NT2/D1 (cell line): ENCODE measurements around the gene TUBA8.
"Not testable (repeated sequence)": the region's sequence is repeated elsewhere in the genome, so short reads cannot be mapped to it uniquely, and the experiment has no call there.

ENCODE experiments used
- DNase-seq: peaks from one replicate; pipeline ENCODE4 v3.0.0-alpha.2; 2011; ENCODE audit warnings: low read depth, low spot score
- H3K27me3 ChIP-seq: 2 replicates; pipeline ENCODE4 v1.6.0; 2011; ENCODE audit warnings: mild to moderate bottlenecking; ENCODE audit not compliant: insufficient read length, insufficient read depth
- H3K36me3 ChIP-seq: 2 replicates; pipeline ENCODE4 v1.6.1; 2011; ENCODE audit warnings: mild to moderate bottlenecking, low read length, mixed read lengths; ENCODE audit not compliant: insufficient read depth, insufficient read length
- H3K4me1 ChIP-seq: 2 replicates; pipeline ENCODE4 v1.5.1; 2011; ENCODE audit not compliant: insufficient read depth, insufficient read length
- H3K4me3 ChIP-seq: 2 replicates; pipeline ENCODE4 v1.5.1; 2011; ENCODE audit warnings: low read depth; ENCODE audit not compliant: insufficient read length
- H3K9ac ChIP-seq: 2 replicates; pipeline ENCODE4 v1.6.0; 2011; ENCODE audit warnings: low read depth; ENCODE audit not compliant: insufficient read length
- H3K9me3 ChIP-seq: 2 replicates; pipeline ENCODE4 v1.5.1; 2011; ENCODE audit warnings: mild to moderate bottlenecking, low read length; ENCODE audit not compliant: insufficient read depth
- SUZ12 ChIP-seq: IDR thresholded peaks from 2 replicates; pipeline ENCODE4 v1.6.1; 2011; ENCODE audit not compliant: insufficient read length, insufficient read depth; ENCODE audit errors: extremely low read depth
- YY1 ChIP-seq: IDR thresholded peaks from 2 replicates; pipeline ENCODE4 v1.6.1; 2011; ENCODE audit not compliant: insufficient read length, insufficient read depth
- ZNF274 ChIP-seq: IDR thresholded peaks from 2 replicates; pipeline ENCODE4 v1.6.1; 2011; ENCODE audit warnings: mild to moderate bottlenecking, low read depth, low read length

The TUBA8 gene

DNA sequence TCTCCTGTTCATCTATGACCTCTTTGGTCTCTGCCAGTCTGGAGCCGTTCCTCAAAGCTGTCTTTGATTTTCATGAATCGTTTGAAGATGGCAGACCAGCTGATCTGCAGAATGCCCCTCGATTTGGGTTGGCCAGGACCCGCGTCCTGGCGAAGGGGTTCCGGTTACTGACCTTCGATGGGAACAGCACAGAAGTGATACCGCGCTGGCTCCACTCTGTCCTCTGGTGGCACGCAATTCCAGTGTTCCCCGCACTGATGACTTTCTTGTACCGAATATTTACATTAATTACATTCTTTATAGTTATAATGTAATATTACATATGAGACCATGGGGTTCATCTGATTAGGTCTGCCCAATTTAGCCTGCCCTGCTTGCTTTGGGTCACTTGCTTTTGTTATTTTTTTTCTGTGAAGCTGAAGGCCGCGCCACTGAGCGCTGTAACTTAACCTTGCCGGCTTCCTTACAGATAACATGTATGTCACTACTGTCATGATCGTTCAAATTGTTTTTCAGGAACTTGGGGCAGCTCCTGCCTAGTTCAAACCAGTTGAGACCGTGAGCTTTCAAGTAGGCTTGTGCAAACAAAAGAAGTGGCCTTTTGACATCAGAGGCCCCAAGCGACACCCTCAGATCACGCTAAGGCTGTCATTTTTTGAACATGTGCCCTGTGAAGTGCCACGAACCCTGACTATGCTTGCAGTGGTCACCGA, 35.2 kb downstream of the TUBA8 start:
- H3K9me3 ChIP-seq: 0 out of 2 replicates have a peak, but pooled peaks cover under 1% of the 10 kb centered on the region

DNA sequence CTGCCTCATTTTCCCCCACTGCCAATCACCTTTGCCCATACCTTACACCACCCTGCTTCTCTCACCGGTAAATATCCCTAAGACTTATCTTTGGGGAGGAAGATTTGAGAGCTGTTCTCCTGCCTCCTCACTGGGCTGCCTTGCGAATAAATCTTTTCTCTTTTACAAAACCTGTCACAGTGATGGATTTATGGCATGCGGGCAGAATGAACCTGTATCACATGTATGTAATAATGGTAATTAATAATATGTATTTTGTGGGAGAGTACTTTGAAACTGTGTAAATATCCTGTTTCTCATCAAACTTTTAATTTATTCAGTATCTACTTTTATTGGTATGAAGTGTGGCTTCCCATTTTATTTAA, 35.8 kb downstream of the TUBA8 start:
- Histone ChIP-seq H3K36me3 (no peaks in the 10 kb centered on the region), H3K4me1 (no peaks in the 10 kb centered on the region), H3K9me3 (no peaks in the 10 kb centered on the region), H3K9ac (no peak overlapping the region), H3K27me3 (peaks cover 39% of the 10 kb centered on the region), H3K4me3 (no peak overlapping the region)
- no peak for DNase-seq
- TF ChIP-seq ZNF274 (no peak), YY1 (no peak), SUZ12 (no peak)

More for the DNA sequence above, 35.2 kb downstream of the TUBA8 start:
- no peak overlapping the region for H3K4me3 ChIP-seq
- no peaks in the 10 kb centered on the region for H3K4me1 ChIP-seq
- TF ChIP-seq YY1: no peak
- H3K27me3 ChIP-seq: peaks cover 33% of the 10 kb centered on the region
- DNase-seq: no peak
- H3K36me3 ChIP-seq: no peaks in the 10 kb centered on the region
- H3K9ac ChIP-seq: no peak overlapping the region

DNA sequence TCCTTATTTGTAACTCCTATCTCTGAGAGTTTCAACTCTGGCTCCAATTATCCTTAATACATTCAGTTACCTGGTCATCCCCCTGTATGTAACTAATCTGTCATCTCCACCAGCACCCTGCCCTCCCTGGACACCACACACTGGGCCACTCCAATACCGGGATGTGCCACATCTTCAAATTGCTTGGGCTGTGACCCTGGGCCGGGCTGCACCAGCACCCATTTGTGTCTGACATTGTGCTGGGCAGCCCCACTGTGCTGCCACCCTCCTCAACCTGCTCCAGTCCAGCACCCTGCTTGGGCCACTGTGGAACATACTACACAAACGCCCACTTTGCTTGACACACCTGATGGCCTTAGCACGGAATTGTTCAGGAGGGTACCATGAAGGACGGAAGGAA, 37.2 kb downstream of the TUBA8 start:
- TF ChIP-seq SUZ12: no peak
- no peak for TF ChIP-seq YY1
- TF ChIP-seq ZNF274: no peak
- Histone ChIP-seq H3K9me3 (no peaks in the 10 kb centered on the region), H3K27me3 (peaks cover 39% of the 10 kb centered on the region), H3K9ac (no peak overlapping the region), H3K36me3 (no peaks in the 10 kb centered on the region), H3K4me3 (no peak overlapping the region), H3K4me1 (no peaks in the 10 kb centered on the region)
- no peak for DNase-seq

DNA sequence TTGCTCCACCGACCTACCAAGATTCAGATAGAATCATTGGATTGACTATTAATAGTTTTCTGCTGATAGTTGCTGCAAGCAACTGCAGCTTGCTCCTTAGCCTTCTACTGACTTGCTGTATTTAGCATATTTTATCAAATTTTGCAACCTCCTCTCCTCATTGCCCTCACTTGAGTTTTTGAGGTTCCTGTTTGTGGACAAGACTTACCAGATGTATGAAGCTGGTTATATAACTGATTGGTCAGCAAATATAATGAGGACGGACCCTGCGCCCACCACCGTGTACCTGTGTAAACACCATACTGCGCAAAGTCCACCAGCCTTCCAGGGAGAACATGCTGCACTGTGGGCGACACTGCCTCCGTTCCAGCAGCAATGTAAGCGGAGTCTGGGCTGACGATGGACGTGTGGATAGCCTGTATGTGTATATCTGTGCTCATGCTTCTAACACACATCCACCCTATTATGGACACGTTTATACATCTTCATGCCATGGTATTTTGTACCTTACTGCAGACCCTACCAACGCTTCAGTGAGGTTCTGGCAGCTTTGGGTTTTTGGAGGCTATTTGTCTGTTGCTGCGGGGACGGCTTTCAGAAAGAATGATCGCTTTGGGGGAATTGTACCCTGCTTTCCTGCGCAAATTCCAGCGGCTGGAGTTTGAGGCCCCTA, 37.8 kb downstream of the TUBA8 start:
- Histone ChIP-seq H3K4me1 (no peaks in the 10 kb centered on the region), H3K4me3 (no peak overlapping the region), H3K9ac (no peak overlapping the region), H3K27me3 (peaks cover 39% of the 10 kb centered on the region), H3K36me3 (no peaks in the 10 kb centered on the region), H3K9me3 (no peaks in the 10 kb centered on the region)
- DNase-seq: no peak
- no peak for TF ChIP-seq SUZ12
- no peak for TF ChIP-seq ZNF274
- no peak for TF ChIP-seq YY1

DNA sequence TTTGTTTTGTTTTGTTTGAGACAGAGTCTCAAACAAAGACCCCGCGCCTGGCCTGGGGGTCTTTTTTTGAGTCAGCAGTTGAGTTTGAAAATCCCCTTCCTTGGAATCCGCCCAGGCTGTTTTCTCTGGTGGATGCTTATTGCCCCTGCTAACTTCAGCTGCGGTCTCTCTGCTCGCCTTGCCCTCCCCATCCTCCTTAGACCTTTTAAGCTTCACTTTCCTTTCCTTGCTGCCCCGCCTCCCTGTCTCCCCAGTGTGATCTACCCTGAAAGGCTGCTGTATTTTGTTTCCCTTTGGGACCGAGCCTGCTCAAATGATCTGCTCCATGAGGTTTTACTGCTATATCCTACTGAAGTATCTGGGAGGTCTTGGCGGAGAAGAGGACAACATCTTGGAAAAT, 41.9 kb downstream of the TUBA8 start:
- peaks cover 38% of the 10 kb centered on the region for H3K27me3 ChIP-seq
- no peaks in the 10 kb centered on the region for H3K4me1 ChIP-seq
- no peak overlapping the region for H3K9ac ChIP-seq
- no peaks in the 10 kb centered on the region for H3K36me3 ChIP-seq
- no peak for DNase-seq
- H3K4me3 ChIP-seq: no peak overlapping the region
- H3K9me3 ChIP-seq: no peaks in the 10 kb centered on the region
- TF ChIP-seq SUZ12 (no peak), ZNF274 (no peak), YY1 (no peak)

DNA sequence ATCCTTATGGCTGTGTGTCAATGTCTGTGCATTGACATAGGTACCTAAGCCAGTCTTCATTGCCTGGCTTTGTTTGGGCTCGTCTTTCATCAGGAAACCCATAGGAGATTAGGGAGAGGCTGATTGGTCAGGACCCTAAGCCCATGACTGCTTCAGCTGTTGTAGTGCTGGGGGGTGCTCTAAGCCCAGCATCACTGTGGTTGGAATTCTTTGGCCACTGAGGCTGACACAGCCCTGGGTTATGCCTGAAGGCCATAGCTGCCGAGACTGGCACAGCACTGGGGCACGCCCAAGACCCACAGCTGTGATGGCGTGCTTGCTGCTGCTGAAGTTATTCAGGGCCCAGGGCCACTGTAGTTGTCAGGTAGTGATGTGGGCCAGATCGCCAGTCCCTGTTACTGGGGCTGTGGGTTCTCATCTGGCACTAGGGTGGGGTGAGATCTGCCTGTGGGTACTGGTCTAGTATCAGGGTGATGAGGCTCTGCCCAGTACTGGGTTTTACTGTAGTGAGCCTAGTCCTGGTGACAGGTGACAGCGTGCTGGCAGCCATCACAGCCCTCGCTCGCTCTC, 44.3 kb downstream of the TUBA8 start:
- Histone ChIP-seq H3K9ac (no peak overlapping the region), H3K4me3 (no peak overlapping the region), H3K9me3 (no peaks in the 10 kb centered on the region), H3K4me1 (no peaks in the 10 kb centered on the region), H3K27me3 (peaks cover 15% of the 10 kb centered on the region), H3K36me3 (no peaks in the 10 kb centered on the region)
- DNase-seq: no peak
- TF ChIP-seq YY1 (no peak), SUZ12 (no peak), ZNF274 (no peak)

DNA sequence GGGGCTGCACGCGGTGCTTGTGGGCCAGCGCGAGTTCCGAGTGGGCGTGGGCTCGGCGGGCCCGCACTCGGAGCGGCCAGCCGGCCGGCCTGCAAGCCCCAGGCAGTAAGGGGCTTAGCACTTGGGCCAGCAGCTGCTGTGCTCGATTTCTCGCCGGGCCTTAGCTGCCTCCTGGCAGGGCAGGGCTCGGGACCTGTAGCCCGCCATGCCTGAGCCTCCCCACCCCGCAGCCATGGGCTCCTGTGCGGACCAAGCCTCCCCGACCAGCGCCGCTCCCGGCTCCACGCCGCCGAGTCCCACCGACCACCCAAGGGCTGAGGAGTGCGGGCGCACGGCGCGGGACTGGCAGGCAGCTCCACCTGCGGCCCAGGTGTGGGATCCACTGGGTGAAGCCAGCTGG, 44.9 kb downstream of the TUBA8 start:
- H3K4me1 ChIP-seq, H3K4me3 ChIP-seq, H3K9me3 ChIP-seq, H3K36me3 ChIP-seq, DNase-seq, H3K9ac ChIP-seq, H3K27me3 ChIP-seq: not testable (repeated sequence)
